Measurements from ENCODE around the gene KIF18B. TPM values are rescaled to one million over a fixed set of nuclear protein-coding genes. Genes with fewer than 3 reads are reported as not detected.
"Not testable (repeated sequence)": the region's sequence is repeated elsewhere in the genome, so short reads cannot be mapped to it uniquely, and the experiment has no call there.

The KIF18B gene
- total RNA-seq, 3 donors from 2014 or later (not counting 1 experiment from before 2014, with no cell fraction given): 0.53 to 1.3 (median 1.1) TPM

- TF ChIP-seq CTCF (IDR thresholded peaks at IDR 0.05): no peak
Measured at GRCh38 chr17:44955674-44956425, 8.3 kb upstream of the KIF18B start.

GRCh38 chr17:44952946-44953475, 5.4 kb upstream of the KIF18B start:
- Mint-ChIP-seq H3K4me1 (peaks cover 2% of the 10 kb centered on the region in 2 donors), H3K27ac (no peak overlapping the region)

More at GRCh38 chr17:44955674-44956425, 8.3 kb upstream of the KIF18B start:
- peaks cover 4% of the 10 kb centered on the region for H3K4me1 ChIP-seq (ENCODE audit: control insufficient read depth, insufficient read depth, low read length)
- WGBS (ENCODE audit: insufficient coverage): 84% methylated on average over 8 of the region's 8 CpGs
- Mint-ChIP-seq H3K27ac (no peak overlapping the region), H3K27me3 (ENCODE audit: low read depth in 2 of 2) (peaks cover 28 to 30% of the 10 kb centered on the region in 2 donors), H3K4me3 (no peak overlapping the region), H3K4me1 (no peaks in the 10 kb centered on the region), H3K9me3 (no peaks in the 10 kb centered on the region), H3K36me3 (no peaks in the 10 kb centered on the region)
- DNase-seq (no peak), ATAC-seq (no peak)
- no peaks in the 10 kb centered on the region for H3K9me3 ChIP-seq (ENCODE audit: control insufficient read depth, insufficient read depth, low read length)
- H3K27ac ChIP-seq (ENCODE audit: low read length): no peak overlapping the region
- intact Hi-C loops (cut with micrococcal nuclease): no loop called here
- no peak overlapping the region for H3K4me3 ChIP-seq (ENCODE audit: low read length)
- peaks cover 16% of the 10 kb centered on the region for H3K27me3 ChIP-seq (ENCODE audit: control insufficient read depth, insufficient read depth, low read length)
- H3K36me3 ChIP-seq (ENCODE audit: control insufficient read depth, insufficient read depth, low read length): no peaks in the 10 kb centered on the region

GRCh38 chr17:44948315-44948795, 782 bp upstream of the KIF18B start:
- Mint-ChIP-seq H3K4me3 (peak overlapping the region; percentile 92), H3K4me1 (peaks cover 6 to 8% of the 10 kb centered on the region in 2 donors), H3K9me3 (no peaks in the 10 kb centered on the region), H3K36me3 (no peaks in the 10 kb centered on the region), H3K27ac (peak overlapping the region; percentile 91), H3K27me3 (ENCODE audit: low read depth in 2 of 2) (no peaks in the 10 kb centered on the region)
- no peak for TF ChIP-seq CTCF (IDR thresholded peaks at IDR 0.05)
- Histone ChIP-seq H3K9me3 (ENCODE audit: control insufficient read depth, insufficient read depth, low read length) (no peaks in the 10 kb centered on the region), H3K36me3 (ENCODE audit: control insufficient read depth, insufficient read depth, low read length) (no peaks in the 10 kb centered on the region), H3K27me3 (ENCODE audit: control insufficient read depth, insufficient read depth, low read length) (peaks cover 2% of the 10 kb centered on the region), H3K27ac (ENCODE audit: low read length) (no peak overlapping the region), H3K4me1 (ENCODE audit: control insufficient read depth, insufficient read depth, low read length) (peaks cover 13% of the 10 kb centered on the region), H3K4me3 (ENCODE audit: low read length) (peak overlapping the region; percentile 62)
- WGBS (ENCODE audit: insufficient coverage): 77% methylated on average over 5 of the region's 7 CpGs
- DNase-seq (no peak), ATAC-seq (no peak)
- intact Hi-C loops (cut with micrococcal nuclease): loop anchor here (5.0 kb wide), 1 partner anchor 104 kb away; the partner anchor contains the start of gene DCAKD

More at GRCh38 chr17:44952946-44953475, 5.4 kb upstream of the KIF18B start:
- WGBS (ENCODE audit: insufficient coverage): 88% methylated on average over 6 of the region's 6 CpGs
- H3K36me3 Mint-ChIP-seq: no peaks in the 10 kb centered on the region
- ATAC-seq (no peak), DNase-seq (no peak)
- H3K27me3 ChIP-seq (ENCODE audit: control insufficient read depth, insufficient read depth, low read length): peaks cover 3% of the 10 kb centered on the region
- peaks cover 13 to 17% of the 10 kb centered on the region in 2 donors for H3K27me3 Mint-ChIP-seq (ENCODE audit: low read depth in 2 of 2)
- H3K4me3 ChIP-seq (ENCODE audit: low read length): no peak overlapping the region
- no peak overlapping the region for H3K4me3 Mint-ChIP-seq
- no peaks in the 10 kb centered on the region for H3K9me3 Mint-ChIP-seq
- no peak overlapping the region for H3K27ac ChIP-seq (ENCODE audit: low read length)
- H3K9me3 ChIP-seq (ENCODE audit: control insufficient read depth, insufficient read depth, low read length): no peaks in the 10 kb centered on the region
- no peak for TF ChIP-seq CTCF (IDR thresholded peaks at IDR 0.05)
- intact Hi-C loops (cut with micrococcal nuclease): no loop called here
- no peaks in the 10 kb centered on the region for H3K36me3 ChIP-seq (ENCODE audit: control insufficient read depth, insufficient read depth, low read length)
- peaks cover 4% of the 10 kb centered on the region for H3K4me1 ChIP-seq (ENCODE audit: control insufficient read depth, insufficient read depth, low read length)

- H3K9me3 Mint-ChIP-seq; H3K27me3 ChIP-seq (ENCODE audit: control insufficient read depth, insufficient read depth, low read length); H3K27me3 Mint-ChIP-seq (ENCODE audit: low read depth in 2 of 2); H3K36me3 Mint-ChIP-seq; H3K36me3 ChIP-seq (ENCODE audit: control insufficient read depth, insufficient read depth, low read length); H3K4me1 Mint-ChIP-seq; H3K27ac ChIP-seq (ENCODE audit: low read length); H3K4me3 Mint-ChIP-seq; DNase-seq; ATAC-seq; H3K9me3 ChIP-seq (ENCODE audit: control insufficient read depth, insufficient read depth, low read length); H3K27ac Mint-ChIP-seq; H3K4me3 ChIP-seq (ENCODE audit: low read length): not testable (repeated sequence)
- 96% methylated on average over 10 of the region's 10 CpGs for WGBS (ENCODE audit: insufficient coverage)
- peaks cover 19% of the 10 kb centered on the region for H3K4me1 ChIP-seq (ENCODE audit: control insufficient read depth, insufficient read depth, low read length)
- intact Hi-C loops (cut with micrococcal nuclease): loop anchor here (5.0 kb wide), 1 partner anchor 107 kb away; the partner anchor contains the start of gene DCAKD
Measured at GRCh38 chr17:44945652-44946051, 1.9 kb downstream of the KIF18B start.

Measured in natural killer cell (primary cell).